K562 (cell line): ENCODE results near the gene KCNJ12. TPM values are rescaled to one million over a fixed set of nuclear protein-coding genes. Genes with fewer than 3 reads are reported as not detected.

Experiments used
- CREM ChIP-seq: IDR thresholded peaks from 2 replicates; pipeline ENCODE4 v1.6.1; 2014; ENCODE audit warnings: antibody characterized with exemption, low read depth
- ELK3 ChIP-seq: fragments of 450-650 bp; formaldehyde crosslinking; IDR thresholded peaks from 2 replicates; pipeline ENCODE4 v1.4.0; 2020; ENCODE audit warnings: mild to moderate bottlenecking
- IRF9 ChIP-seq: fragments of 450-650 bp; IDR thresholded peaks from 2 replicates; pipeline ENCODE4 v1.6.1; 2016; ENCODE audit warnings: missing biosample characterization, missing genetic modification characterization
- JUNB ChIP-seq: fragments of 450-650 bp; formaldehyde crosslinking; conservative IDR thresholded peaks from 2 replicates; pipeline ENCODE4 v1.4.0; 2020; ENCODE audit warnings: mild to moderate bottlenecking
- MECOM ChIP-seq: fragments of 250-450 bp; sonication (Bioruptor Pico); IDR thresholded peaks from 2 replicates; pipeline ENCODE4 v1.8.0; 2022; ENCODE audit warnings: inconsistent platforms
- MLLT1 ChIP-seq, 2 experiments: fragments of 450-650 bp; IDR thresholded peaks; 2 replicates each; pipeline ENCODE4 v1.6.1; 2016
- RAD21 ChIP-seq, 2 experiments: fragments of 250-450 bp in 1 of 2; fragments of 450-650 bp in 1 of 2; sonication (Bioruptor Pico) in 1 of 2; formaldehyde crosslinking in 1 of 2; IDR thresholded peaks in 1 of 2; conservative IDR thresholded peaks in 1 of 2; 2 replicates each; pipeline versions ENCODE4 v1.4.0 to v1.8.0; 2020 to 2022; ENCODE audit warnings: mild to moderate bottlenecking in 2 of 2, moderate library complexity in 1 of 2
- RFX1 ChIP-seq: fragments of 450-650 bp; IDR thresholded peaks from 2 replicates; pipeline ENCODE4 v1.6.1; 2016; ENCODE audit warnings: mild to moderate bottlenecking, moderate library complexity
- SMAD3 ChIP-seq: fragments of 450-650 bp; formaldehyde crosslinking; conservative IDR thresholded peaks from 2 replicates; pipeline ENCODE4 v1.4.0; 2020; ENCODE audit warnings: mild to moderate bottlenecking
- ZNF239 ChIP-seq: fragments of 250-450 bp; sonication (Bioruptor Pico); IDR thresholded peaks from 2 replicates; pipeline ENCODE4 v1.4.0; 2020; ENCODE audit warnings: mild to moderate bottlenecking
- ZNF449 ChIP-seq: fragments of 250-450 bp; sonication (Bioruptor Pico); IDR thresholded peaks from 2 replicates; pipeline ENCODE4 v1.8.0; 2022; ENCODE audit warnings: moderate library complexity, mild to moderate bottlenecking, inconsistent platforms
- ZNF699 ChIP-seq: fragments of 250-450 bp; sonication (Bioruptor Pico); IDR thresholded peaks from 2 replicates; pipeline ENCODE4 v1.8.0; 2021; ENCODE audit warnings: mild to moderate bottlenecking, moderate library complexity; ENCODE audit not compliant: insufficient replicate concordance
- polyA plus RNA-seq, 8 experiments: library from polyadenylated mRNA; depleted of rRNA in 4 of 8; stranded (reverse) in 5 of 8; unstranded in 3 of 8; fragments of >200 nt; fragmentation: Nextera tagmentation in 2 of 8; fragmentation: Illumina TruSeq in 1 of 8; extraction: Ambion mirVana in 2 of 8; extraction: Trizol in 1 of 8; gene quantifications; 2 replicates each; pipeline versions ENCODE4 v1.2.1 to v1.2.3, GENCODE V29; 2011 to 2014; ENCODE audit warnings: inconsistent platforms in 1 of 8, missing spikeins in 1 of 8
- total RNA-seq, 7 experiments: library from RNA; depleted of rRNA in 6 of 7; stranded (reverse); fragments of >200 nt in 6 of 7; fragmentation: Illumina TruSeq in 2 of 7; extraction: Trizol in 2 of 7; gene quantifications; 2 replicates each; pipeline versions ENCODE4 v1.2.1 to v1.2.3, GENCODE V29; 2011 to 2021; ENCODE audit warnings: low replicate concordance in 1 of 7
- TF ChIP-seq, protein P1 (sequence below): sonication (generic); formaldehyde crosslinking; IDR thresholded peaks from 2 replicates; pipeline ENCODE4 v1.8.1; 2023; ENCODE audit warnings: mild to moderate bottlenecking, missing genetic modification reagents, moderate library complexity
- TF ChIP-seq, protein P2 (sequence below): fragments of 200-800 bp; sonication (Bioruptor generic); IDR thresholded peaks from 2 replicates; pipeline ENCODE4 v1.6.1; 2017; ENCODE audit warnings: missing genetic modification characterization, missing compliant biosample characterization

The KCNJ12 gene
- total and polyA plus RNA-seq, 9 of the 15 experiments (the other 6 are each of a cell fraction or from before 2014, with no cell fraction given): 0.02 TPM; not detected in 8

DNA sequence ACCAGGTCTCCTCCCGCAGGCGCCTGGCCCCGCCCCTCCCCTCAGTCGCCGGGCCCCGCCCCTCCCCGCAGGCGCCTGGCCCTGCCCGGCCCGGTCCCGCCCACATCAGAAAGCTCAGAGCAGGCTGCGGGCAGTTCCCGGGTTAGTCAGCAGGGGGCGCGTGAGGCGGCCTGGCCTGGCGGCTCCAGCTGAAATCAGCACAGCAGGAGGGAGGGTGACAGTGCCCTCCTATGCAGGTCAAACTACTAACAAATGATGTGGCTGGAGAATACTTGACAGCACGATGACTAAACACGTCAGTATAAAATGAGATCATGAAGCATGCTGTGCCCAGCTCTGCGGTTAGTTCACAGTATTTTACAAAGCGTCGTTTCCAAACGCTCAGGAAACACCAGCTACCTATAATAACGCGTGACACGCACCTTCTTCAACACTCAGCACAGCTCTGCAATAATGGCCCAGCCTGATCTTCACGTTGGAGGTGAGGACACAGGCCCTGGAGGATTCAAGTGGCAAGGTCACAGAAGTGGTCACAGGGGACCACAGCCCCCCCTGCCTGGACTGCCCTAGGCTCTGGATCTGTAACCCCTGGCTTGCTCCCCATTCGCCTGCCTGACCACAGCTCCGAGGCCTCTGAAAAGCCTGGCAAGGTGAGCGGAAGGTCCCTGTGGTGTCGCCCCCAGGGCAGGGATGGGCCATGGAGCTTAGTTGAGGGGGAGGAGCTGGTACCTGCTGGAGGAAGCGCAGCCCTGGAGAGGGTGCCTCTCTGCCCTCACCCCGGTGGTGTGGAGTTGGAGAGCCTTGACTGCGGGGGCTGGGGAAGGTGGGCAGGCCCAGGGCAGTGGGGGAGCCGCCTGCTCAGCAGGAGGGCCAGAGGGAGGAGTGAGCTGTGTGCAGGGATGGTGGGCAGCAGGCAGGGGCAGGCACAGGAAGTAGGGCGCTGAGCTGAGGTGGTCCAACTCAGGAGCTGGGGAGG is 81.2 kb downstream of the KCNJ12 start (continued):
- no peak for TF ChIP-seq IRF9 (tag)
- TF ChIP-seq ZNF449: no peak
- no peak for TF ChIP-seq SMAD3 (CRISPR knock-in tag)
- no peak for TF ChIP-seq MLLT1 (IDR thresholded peaks at IDR 0.05)
- TF ChIP-seq MECOM (CRISPR knock-in tag): no peak
- TF ChIP-seq JUNB: no peak
- TF ChIP-seq RAD21 (CRISPR knock-in tag; conservative IDR thresholded peaks at IDR 0.05 in 1 of 2, IDR thresholded peaks at IDR 0.05 in 1 of 2): peak; percentile 68 to 77
- TF ChIP-seq RFX1: no peak
- no peak for TF ChIP-seq ELK3 (CRISPR knock-in tag)
- TF ChIP-seq, protein P1, sequence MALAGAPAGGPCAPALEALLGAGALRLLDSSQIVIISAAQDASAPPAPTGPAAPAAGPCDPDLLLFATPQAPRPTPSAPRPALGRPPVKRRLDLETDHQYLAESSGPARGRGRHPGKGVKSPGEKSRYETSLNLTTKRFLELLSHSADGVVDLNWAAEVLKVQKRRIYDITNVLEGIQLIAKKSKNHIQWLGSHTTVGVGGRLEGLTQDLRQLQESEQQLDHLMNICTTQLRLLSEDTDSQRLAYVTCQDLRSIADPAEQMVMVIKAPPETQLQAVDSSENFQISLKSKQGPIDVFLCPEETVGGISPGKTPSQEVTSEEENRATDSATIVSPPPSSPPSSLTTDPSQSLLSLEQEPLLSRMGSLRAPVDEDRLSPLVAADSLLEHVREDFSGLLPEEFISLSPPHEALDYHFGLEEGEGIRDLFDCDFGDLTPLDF (CRISPR knock-in tag): no peak
- no peak for TF ChIP-seq ZNF699 (CRISPR knock-in tag)
- peak; percentile 55 for TF ChIP-seq CREM
- TF ChIP-seq, protein P2, sequence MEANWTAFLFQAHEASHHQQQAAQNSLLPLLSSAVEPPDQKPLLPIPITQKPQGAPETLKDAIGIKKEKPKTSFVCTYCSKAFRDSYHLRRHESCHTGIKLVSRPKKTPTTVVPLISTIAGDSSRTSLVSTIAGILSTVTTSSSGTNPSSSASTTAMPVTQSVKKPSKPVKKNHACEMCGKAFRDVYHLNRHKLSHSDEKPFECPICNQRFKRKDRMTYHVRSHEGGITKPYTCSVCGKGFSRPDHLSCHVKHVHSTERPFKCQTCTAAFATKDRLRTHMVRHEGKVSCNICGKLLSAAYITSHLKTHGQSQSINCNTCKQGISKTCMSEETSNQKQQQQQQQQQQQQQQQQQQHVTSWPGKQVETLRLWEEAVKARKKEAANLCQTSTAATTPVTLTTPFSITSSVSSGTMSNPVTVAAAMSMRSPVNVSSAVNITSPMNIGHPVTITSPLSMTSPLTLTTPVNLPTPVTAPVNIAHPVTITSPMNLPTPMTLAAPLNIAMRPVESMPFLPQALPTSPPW (CRISPR knock-in tag): peak; percentile 74
- no peak for TF ChIP-seq ZNF239 (CRISPR knock-in tag)
